GM06990 (cell line): ENCODE measurements around the gene SERINC5.

Experiments used
- DNase-seq: peaks from one replicate; pipeline ENCODE4 v3.0.0-alpha.2; 2011; ENCODE audit not compliant: insufficient read length; ENCODE audit errors: extremely low read depth
- H3K27me3 ChIP-seq: replicated peaks from 2 replicates; pipeline ENCODE4 v1.6.0; 2011; ENCODE audit warnings: low read length; ENCODE audit not compliant: control insufficient read depth, insufficient read depth
- H3K36me3 ChIP-seq: 2 replicates; pipeline ENCODE4 v1.5.1; 2011; ENCODE audit warnings: low read length; ENCODE audit not compliant: control insufficient read depth, insufficient read depth
- H3K4me3 ChIP-seq: replicated peaks from 2 replicates; pipeline ENCODE4 v1.5.1; 2011; ENCODE audit warnings: low read depth, mild to moderate bottlenecking, control low read depth, low read length
- CTCF ChIP-seq: IDR thresholded peaks from 2 replicates; pipeline ENCODE4 v1.5.1; 2011; ENCODE audit warnings: low read length, control low read depth, mild to moderate bottlenecking, inconsistent platforms; ENCODE audit not compliant: insufficient read depth, poor library complexity, severe bottlenecking

Gene SERINC5

DNA sequence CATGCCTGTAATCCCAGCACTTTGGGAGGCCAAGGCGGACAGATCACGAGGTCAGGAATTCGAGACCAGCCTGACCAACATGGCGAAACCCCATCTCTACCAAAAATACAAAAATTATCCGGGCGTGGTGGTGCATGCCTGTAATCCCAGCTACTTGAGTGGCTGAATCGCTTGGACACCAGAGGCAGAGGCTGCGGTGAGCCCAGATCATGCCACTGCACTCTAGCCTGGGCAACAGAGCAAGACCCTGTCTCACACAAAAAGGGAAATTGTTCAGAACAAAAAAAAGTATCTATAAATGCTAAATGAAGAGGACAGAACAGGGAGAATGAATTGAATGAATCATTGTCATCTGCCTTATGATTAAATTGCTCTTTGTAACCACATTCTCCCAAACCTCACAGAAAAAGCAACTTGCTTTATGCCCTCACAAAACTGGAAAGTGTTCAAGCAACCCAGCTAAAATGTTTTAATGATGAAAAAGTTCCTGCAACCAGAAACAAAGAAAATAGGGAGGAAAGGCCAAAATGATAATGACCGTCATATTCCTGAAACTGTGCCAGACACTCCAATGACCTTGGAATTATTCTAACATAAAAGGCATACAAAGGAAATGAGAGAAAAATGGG, 83.7 kb downstream of the SERINC5 start:
- no peak for TF ChIP-seq CTCF
- Histone ChIP-seq H3K36me3 (no peaks in the 10 kb centered on the region), H3K27me3 (no peaks in the 10 kb centered on the region), H3K4me3 (no peak overlapping the region)
- no peak for DNase-seq

GRCh38 chr5:80170117-80170535, 85.7 kb downstream of the SERINC5 start:
- no peak for DNase-seq
- Histone ChIP-seq H3K27me3 (no peaks in the 10 kb centered on the region), H3K4me3 (no peak overlapping the region), H3K36me3 (no peaks in the 10 kb centered on the region)
- TF ChIP-seq CTCF, result no peak

DNA sequence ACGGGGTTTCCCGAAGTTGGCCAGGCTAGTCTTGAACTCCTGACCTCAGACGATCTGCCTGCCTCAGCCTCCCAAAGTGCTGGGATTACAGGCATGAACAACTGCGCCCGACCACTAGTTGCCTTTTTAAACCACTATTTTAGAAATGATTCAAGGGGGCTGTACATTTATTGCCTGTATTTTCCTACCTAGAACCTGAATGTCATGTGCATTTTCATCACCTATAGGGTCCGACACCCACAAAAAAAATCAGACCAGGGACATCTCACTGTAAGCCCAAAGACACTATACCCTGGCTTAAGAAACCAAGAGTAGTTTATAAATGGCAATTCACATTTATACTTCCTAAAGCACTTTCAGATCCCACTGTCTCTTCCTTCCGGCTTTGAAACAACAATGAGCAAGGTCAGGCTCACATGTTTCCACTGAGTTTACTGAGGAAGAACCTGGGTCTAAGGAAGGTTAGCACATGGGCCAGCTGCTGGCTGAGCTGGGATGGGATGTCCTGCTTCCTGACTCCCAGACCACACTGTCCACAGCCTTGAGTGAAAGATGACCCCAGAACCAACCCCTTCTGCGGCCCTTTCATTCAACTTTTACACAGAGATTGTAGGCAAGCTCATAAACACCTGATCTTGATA, 87.3 kb downstream of the SERINC5 start:
- no peak for TF ChIP-seq CTCF
- no peak for DNase-seq
- H3K4me3 ChIP-seq, result no peak overlapping the region
- H3K36me3 ChIP-seq, result no peaks in the 10 kb centered on the region
- no peaks in the 10 kb centered on the region for H3K27me3 ChIP-seq

GRCh38 chr5:80165452-80165851, 90.4 kb downstream of the SERINC5 start:
- no peak for DNase-seq
- TF ChIP-seq CTCF, result no peak
- Histone ChIP-seq H3K4me3 (no peak overlapping the region), H3K36me3 (no peaks in the 10 kb centered on the region), H3K27me3 (no peaks in the 10 kb centered on the region)

DNA sequence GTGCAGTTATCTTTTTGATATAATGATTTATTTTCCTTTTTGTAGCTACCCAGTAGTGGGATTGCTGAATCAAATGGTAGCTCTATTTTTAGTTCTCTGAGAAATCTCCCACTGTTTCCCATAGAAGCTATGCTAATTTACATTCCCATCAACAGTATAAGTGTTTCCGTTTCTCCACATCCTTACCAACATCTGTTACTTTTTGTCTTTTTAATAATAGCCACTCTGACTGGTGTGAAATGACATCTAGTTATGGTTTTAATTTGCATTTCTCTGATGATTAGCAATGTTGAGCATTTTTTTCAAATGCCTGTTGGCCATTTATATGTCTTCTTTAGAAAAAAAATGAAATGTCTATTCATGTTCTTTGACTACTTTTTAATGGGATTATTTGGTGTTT, 94.7 kb downstream of the SERINC5 start:
- H3K36me3 ChIP-seq, result no peaks in the 10 kb centered on the region
- H3K27me3 ChIP-seq, result no peaks in the 10 kb centered on the region
- H3K4me3 ChIP-seq, result no peak overlapping the region
- no peak for DNase-seq
- no peak for TF ChIP-seq CTCF
